Middle frontal gyrus (tissue), 1 donor: ENCODE data around the gene TEX29.

ENCODE experiments used
- DNase-seq: peaks from one replicate; pipeline ENCODE4 v3.0.0-alpha.2; 2015; ENCODE audit warnings: low spot score; ENCODE audit errors: extremely low spot score

TEX29 gene

GRCh38 chr13:111367340-111367739 lies 46.9 kb downstream of the TEX29 start:
- DNase-seq: no peak

- DNase-seq: no peak
Measured at GRCh38 chr13:111368091-111368490, 47.6 kb downstream of the TEX29 start.

- no peak for DNase-seq
Measured at GRCh38 chr13:111370147-111370546, 49.7 kb downstream of the TEX29 start.

- DNase-seq: no peak
Measured at GRCh38 chr13:111370570-111371535, 50.4 kb downstream of the TEX29 start.

GRCh38 chr13:111371720-111372119 lies 51.3 kb downstream of the TEX29 start:
- DNase-seq: no peak

- DNase-seq: no peak
Measured at GRCh38 chr13:111372651-111373425, 52.4 kb downstream of the TEX29 start.

- no peak for DNase-seq
Measured at GRCh38 chr13:111373486-111373885, 53.0 kb downstream of the TEX29 start.

GRCh38 chr13:111380431-111380830 lies 60.0 kb downstream of the TEX29 start:
- no peak for DNase-seq

GRCh38 chr13:111382411-111382810 lies 62.0 kb downstream of the TEX29 start:
- no peak for DNase-seq

GRCh38 chr13:111382877-111383276 lies 62.4 kb downstream of the TEX29 start:
- DNase-seq: no peak

GRCh38 chr13:111383591-111384440 lies 63.4 kb downstream of the TEX29 start:
- DNase-seq: no peak

GRCh38 chr13:111384441-111385182 lies 64.2 kb downstream of the TEX29 start:
- DNase-seq: no peak

- DNase-seq: no peak
Measured at GRCh38 chr13:111385183-111385857, 64.9 kb downstream of the TEX29 start.

- DNase-seq: no peak
Measured at GRCh38 chr13:111387026-111387871, 66.8 kb downstream of the TEX29 start.

GRCh38 chr13:111387945-111388600 lies 67.6 kb downstream of the TEX29 start:
- DNase-seq: no peak

GRCh38 chr13:111388851-111389500 lies 68.5 kb downstream of the TEX29 start:
- peak; percentile 5 for DNase-seq

- DNase-seq: no peak
Measured at GRCh38 chr13:111389621-111390521, 69.4 kb downstream of the TEX29 start.
